NCI-H2107 (cell line): Measurements from ENCODE around the gene SLC16A8.

Experiments
- DNase-seq: peaks from one replicate; lab custom pipeline; 2025; lab: John Stamatoyannopoulos, UW

The SLC16A8 gene

DNA sequence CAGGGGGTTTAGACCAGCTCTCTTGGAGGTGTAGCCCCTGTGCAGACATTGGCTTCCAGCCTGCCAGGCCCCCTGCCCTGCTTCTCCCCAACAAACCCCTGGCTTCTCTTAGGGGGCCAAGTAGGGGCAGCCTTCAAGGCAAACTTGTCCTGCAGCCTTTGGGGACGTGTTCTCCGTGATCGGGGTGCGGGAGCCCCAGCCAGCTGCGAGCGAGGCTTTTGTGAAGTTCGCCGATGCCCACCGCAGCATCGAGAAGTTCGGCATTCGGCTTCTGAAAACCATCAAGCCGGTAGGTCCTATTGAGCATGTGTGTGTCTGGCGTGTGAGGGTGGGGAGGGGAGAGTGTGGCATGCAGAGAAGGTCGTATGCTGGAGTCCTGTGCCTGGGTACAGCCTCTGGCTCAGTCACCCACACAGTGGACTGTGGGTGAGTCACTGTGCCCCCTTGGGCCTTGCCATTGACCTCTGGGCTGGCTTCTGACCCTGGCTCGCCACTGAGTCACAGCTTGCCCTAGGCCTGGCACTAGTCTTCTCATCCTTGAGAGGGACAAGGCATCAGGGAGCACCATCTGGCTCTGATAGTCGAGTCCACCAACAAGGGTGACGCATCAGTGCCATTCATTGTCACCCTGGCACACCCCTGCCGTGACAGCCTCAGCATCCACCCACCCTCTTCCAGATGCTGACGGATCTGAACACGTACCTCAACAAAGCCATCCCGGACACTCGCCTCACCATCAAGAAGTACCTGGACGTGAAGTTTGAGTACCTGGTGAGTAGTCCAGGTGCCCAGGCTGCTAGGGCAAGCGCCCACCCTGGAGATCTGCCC is 11.4 kb downstream of the SLC16A8 start:
- DNase-seq: no peak

DNA sequence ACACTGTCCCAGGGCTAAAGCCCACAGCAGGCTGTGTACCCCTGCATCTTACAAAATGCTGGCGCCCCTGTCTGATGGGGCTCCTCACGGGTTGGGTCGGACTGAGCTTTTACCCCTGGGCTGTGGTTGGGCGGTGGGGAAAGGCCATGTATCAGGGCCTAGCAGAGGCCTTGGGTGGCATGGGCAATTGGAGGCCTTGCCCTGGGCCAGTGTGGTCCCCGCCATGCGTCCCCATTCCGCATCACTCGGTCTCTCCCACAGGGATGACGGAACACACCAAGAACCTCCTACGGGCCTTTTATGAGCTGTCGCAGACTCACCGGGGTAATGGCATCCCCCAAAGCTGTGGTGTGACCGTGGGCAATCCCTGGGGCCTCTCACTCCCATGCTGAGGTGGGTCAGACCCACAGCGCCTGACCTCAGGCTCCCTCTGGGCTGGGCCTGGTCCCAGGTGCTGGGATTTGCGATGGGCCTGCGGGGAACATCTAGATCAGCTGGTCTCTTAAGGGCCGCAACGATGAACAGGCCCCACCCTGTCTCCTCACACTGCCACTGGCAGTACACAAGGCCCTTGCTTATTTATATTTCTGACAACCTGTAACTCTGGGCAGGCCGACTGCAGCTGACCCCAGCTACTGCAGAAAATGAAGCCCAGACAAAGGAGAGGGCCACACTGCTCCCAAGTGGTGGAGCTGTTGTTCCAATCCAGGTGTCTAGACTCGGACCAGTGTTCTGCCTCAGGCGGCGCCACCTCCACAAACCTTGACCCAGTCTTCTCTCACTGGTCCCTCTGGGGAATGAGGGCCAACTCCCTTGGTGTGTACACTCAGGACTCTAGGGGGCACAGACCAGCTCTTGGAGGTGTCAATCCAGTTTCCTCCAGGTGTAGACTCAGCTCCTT is 12.3 kb downstream of the SLC16A8 start:
- no peak for DNase-seq

DNA sequence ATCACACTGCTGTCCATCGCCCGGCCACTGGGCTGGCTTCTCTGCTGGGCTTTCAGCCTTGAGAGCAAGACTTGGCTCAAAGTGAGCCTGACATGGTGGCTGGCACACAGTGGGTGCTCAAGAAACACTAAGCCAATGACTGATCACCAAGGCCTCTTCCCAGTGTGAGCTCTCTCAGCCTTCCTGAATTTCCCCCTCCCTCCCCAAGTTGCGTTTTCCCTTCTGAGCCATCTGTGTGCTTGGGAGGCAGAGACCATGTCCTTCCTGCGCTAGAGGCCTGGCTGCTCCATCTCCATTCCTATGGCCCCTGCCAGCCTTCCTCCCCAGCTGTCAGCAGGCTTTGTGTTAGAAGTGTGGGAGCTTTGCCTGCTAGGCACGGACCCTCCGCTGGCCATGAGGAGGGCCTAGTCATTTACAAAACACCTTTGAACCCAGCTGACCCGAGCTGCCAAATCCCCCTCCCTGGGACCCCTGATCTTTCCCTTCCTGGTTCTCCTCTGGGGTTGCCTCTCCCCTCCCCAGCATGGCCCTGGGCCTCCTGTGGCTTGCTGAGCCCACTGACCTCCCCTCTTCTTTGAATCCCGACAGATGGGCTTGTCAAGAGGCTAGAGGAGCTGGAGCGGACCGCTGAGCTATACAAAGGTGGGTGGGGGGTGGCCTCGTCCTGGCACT is 13.6 kb downstream of the SLC16A8 start:
- DNase-seq: no peak

DNA sequence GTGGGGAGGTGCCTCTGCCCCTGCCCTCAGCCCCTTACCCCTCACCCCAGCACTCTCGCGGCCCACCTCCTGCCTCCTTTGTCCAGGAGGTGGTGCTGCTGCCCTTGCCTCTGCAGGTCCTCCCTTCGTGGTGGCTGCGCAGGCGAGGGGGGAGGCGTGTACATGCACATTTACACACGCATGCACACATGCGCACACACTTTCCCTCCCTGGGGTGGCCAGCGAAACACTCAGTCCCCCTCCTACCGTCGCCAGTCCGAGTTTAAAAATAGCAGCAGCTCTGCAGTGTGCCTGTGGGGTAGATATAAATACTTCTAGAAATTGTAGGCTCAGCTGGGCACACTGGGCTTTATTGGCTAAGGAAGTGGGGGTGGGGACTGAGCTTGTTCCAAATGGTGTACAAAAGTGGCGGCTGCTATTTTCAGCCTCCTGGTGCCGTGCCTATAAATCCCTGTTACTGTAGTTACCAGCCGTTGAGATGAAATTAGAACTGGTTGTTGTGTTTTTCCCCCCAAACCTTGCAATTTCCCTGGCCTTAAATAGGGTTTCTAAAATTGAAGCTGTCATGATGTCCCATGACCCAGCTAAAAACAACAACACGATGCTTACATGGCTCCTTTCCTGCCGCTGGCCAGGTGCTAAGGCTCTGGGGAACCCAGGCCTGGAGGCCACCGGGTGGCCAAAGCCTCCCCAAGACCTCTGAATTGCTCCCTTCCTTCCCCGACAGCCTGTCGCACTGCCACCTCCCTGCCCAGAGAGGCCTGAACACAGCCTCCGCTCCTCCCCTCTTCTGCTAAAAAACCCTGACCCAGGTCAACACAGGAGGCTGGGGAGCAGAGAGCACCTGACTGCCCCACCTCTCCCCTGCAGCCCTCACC is 14.4 kb downstream of the SLC16A8 start:
- DNase-seq: no peak

DNA sequence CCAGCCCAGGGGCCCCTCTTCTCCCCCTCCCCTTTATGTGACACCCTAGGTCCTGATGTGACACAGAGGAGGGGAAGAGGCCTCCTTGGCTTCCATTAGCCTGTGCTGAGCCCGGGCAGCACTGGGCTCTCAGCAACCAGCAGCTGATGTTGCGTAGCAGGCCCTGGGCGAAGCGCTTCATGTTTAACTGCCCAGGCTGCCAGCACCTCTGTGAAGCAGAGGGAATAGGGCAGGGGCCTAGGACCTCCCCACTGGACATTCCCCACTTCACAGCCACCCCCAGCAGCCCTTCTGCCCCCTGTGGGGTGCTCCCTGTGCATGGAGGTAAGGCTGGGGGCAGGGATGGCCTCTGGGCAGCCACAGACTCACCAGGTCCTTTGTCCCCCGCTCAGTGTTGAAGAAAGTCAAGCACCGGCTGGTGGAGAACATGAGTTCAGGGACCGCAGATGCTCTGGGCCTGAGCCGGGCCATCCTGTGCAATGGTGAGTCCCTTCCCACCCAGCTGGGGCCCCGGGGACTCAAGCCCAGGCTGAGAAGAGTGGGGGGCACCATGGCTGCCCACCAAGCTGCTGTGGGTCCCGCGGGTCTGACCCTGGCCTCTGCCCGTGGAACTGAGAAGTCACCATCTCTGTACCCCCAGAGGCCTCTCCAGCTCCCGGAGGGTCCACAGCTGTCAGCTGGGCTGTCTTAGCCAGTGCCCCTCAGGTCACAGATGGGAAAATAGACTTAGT is 15.2 kb downstream of the SLC16A8 start:
- no peak for DNase-seq

DNA sequence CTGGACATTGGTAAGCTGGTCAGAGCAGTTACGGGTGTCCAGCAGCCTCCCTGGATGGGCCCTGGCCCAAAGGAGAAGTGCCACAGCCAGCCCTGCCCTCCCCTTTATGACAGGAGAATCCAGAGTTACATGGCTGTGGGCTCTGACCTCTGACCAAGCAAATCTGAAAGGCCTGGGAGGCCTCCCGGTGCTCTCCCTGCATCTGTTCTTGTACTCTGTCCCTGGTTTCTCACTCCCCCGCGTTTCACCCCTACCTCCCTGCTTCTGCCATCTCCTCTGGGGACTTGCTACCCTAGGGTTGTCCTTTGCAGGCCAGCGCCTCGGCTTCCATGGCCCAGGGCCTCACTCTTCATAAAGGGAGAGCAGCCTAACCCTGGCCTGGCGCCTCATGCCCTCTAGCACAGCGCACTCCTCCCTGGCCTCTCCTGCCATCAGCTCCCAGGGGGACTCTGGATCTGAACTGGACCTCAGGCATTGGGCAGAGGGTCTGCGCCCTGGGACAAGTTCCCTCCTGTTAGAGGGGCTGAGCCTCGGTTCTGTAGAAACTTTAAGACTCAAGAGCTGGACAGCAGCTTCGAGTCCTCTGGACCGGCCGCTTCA is 16.1 kb downstream of the SLC16A8 start:
- DNase-seq: no peak

DNA sequence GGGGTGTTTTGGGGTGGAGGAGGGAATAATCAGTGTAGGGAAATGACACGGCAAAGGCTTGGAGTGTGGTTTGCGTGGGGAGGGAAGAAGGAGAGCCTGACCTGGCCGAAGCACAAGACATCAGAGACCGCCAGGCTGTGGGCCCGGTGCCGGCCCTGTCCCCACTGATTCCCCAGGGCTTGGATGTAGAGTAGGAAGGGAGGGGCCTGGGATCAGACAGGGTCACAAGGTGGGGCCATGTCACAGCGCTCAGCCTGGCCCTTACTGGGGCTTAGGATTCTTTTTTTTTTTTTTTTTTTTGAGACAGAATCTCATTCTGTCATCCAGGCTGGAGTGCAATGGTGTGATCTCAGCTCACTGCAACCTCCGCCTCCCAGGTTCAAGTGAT is 17.0 kb downstream of the SLC16A8 start:
- DNase-seq: no peak

DNA sequence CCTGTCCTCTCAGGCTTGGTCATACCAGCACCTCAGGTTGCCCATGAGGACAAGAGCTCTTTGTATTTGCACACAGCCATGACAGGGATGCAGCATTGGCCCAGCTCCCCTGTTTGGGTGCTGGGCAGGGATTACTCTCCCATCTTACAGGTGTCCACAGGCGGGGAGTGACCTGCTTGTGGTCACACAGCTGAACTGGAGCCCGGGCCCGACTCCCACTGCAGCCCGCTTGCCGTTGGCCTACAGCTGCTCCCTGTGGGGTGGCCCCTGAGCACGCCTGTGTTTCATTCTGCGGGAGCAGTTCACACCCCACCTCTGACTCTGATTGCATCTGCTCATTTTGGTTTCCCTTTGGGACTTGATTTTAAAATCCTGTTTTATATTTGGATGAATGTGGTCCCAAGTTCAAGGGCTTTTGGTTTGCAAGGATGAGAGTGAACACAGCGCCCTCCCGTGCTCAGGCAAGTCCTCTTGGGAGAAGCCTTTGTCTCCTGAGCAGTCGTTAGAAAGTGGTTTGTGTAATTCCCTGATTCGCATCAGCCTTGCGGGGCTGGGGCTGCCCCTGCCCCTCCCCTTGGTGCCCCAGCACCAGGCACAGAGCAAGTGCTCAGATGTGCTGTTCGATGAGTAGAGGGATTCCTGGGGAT is 17.5 kb downstream of the SLC16A8 start:
- no peak for DNase-seq

DNA sequence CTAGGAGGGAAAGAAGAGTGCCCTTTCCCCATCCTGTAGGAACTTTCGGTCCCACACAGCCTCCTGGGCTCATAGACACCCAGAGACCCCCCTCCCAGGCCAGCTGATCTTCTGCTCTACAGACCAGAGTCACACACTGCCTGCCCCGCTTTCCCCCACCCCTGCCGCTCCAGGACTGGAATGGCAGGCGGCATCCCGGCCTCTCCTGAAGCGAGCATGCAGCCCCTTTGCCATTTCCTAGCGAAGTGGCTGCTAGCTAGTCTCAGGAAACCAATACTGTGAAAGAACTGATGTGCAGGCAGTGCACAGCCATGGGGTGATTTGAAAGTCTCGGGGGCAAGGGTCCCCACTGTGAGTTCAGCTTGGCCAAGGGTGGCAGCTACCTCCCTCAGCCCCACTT is 18.4 kb downstream of the SLC16A8 start:
- no peak for DNase-seq

DNA sequence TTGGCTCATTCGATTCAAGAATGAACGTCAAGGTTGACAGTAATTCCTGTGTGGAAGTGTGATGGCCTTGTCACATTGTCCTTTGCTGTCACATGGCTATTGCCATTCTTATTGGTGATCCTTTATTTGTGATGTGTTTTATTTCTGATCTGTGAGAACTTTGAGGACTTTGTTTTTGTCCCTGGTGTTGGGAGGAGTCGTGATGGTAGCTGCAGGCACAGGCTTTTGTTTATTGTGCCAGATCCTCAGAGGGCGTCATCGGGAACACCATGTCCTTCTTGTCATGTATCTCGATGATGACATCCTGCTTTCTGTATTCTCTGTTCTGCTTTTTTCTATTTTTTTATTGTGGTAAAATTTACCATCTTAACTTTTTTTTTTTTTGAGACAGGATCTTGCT is 21.2 kb downstream of the SLC16A8 start:
- no peak for DNase-seq

DNA sequence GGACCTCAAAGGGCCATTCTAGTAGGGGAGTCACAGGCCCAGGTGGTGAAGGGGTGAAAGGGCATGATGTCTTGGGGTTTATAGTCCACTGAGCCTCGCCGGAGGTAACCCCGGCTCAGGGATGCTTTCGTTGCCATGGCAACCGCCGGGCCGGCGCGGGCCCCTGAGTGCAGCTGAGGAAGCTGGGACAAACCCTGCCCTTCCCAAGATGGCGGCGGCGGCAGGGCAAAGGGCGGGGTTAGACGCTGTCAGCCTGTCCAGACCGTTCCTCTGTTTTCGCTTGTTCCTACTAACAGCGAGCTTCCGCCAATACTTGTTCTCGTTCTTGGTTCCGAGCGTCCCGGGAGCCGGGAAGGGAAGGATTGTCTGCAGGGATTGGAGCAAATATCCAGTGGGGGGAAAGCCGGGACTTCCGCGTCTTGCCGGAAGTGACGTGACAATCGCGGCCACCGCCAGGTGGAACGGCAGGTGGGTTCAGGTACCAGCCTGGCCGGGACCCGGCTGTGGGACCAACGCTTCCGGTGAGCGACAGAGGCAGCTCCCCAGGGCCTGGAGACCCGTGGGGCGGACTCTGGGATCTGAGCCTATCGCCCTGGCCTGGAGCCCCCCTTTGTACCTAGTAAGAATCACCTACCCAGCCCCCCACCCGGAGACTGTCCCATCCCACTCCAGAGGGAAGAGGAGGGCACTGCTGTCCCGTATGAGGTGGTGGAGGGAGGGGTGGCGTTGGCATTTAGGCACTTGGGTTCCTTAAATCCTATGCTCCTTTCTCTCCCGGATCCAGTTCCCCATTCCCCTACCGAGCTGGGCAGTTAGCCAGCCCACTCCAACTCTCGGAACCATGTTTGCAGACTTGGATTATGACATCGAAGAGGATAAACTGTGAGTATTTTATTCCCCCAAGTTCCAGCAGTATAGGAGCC is 26.8 kb downstream of the SLC16A8 start, which contains the start of gene PICK1:
TSS of gene PICK1 (plus strand) at position 436 of the 923 bp plus-strand sequence. CDS start at position 842, 406 bp downstream.
- DNase-seq: peak; percentile 89

DNA sequence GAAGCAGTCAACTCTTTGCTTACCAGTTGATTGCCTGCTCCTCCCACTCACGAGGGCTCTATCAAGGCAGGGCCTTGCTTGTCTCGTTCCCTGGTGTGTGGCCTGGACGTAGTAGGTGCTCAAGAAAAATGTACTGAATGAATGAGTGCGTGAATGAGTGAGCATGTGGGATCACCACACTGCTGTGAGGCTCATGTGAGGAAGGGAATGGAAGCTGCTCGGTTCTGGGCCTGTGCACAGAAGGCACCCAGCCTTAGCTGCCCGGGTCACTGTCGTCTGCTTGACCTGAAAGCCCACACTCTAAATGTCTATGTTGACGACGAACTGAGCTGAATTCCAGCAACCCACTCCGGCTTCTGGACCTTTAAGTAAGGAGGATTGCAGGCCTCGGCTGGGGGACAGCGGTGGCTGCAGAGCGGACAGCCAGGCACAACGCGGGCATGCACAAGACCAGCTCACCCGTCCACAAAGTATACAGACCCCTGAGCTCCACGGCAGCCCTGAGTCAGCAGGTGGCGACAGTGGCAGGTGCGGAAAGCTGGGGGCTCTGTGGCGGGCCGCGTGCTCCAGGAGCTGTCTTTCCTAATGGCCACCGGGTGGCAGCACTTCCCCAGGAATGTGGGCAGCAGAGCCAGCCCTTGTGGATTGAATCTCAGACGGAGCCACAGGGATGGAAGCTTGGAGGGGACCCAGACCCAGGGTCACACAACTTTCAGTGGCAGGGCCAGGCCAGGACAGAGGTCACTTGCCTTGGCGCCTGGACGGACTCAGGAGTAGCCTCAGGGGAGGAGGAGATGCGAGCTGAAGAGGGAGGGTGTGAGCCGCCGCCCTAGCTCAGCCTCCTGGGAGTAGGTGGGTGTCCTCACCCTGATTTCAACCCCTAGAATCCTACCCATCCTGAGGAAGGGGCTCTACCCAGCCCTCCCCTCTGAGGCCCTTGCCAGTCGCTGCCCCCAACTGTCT is 31.8 kb downstream of the SLC16A8 start:
- DNase-seq: peak; percentile 57

DNA sequence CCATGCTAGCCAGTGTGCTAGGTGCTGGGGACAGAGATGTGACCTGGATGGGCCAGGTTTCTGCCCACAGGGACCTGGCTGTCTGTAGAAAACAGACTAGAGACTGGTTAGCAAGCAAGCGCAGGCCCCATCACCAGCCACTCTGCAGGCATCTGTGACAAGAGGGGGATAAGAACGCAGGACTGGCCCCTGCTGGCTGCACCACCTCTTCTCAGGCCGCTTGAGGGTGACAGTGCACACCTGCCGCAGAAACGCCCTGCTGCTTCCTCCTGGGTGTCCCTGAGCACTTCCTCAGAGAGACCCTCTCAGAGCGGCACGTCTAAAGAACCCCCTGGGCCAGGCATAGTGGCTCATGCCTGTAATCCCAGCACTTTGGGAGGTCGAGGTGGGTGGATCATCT is 32.7 kb downstream of the SLC16A8 start:
- no peak for DNase-seq

DNA sequence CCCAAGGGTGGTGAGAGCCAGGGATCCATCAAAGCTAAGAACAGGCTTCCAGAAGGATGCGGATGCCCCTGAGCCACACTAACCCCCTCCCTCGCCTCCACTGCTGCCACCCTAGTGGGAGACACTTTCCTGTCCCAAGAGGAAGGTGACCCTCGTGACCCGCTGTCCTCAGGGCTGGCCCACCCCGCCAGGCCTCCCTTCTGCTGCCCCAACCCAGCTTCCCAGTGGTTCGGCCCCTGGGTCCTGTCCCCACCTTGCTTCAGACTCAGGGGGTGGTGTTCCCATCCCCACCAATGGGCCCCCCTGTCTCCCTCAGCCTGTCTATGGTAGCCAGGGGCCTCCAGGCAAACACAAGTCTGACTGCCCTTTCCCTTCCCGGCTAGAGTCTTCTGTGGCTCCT is 33.3 kb downstream of the SLC16A8 start:
- DNase-seq: no peak

DNA sequence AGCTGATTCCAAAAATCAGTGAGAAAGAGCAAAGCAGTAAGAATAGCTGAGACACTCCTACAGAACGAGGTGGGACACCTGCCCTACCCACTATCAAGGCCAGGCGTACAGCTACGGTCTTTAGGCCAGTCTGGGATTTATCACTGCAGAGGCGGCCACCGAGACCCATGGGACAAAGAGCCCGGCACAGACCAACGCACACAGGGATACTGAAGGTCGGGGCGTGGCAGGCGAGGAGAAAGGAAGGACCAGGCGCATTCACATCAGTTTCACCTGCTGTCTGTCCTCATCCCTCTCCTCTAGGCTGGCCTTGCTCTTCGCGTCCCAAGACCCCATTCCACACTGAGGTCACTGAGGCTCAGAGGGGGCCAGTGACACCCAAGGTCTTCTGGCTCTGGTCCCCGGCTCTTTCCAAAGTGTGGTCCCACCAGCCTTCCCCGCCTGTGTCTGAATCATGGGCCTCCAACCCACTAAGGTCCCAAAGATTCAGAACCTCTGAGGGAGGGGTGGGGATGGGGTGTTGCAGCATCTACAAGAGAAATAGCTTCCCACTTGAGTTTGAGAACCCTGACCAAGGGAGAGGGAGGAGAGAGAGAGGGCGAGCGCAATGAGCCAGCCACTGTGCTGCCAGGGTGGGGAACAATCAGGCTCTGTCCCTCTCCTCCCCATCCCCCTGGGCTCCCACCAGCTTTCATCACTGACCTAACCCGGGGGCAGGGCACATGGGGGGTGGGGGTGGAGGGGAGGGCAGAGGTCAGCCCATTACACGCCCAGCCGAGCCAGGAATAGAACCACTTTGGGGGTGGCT is 34.0 kb downstream of the SLC16A8 start:
- no peak for DNase-seq

DNA sequence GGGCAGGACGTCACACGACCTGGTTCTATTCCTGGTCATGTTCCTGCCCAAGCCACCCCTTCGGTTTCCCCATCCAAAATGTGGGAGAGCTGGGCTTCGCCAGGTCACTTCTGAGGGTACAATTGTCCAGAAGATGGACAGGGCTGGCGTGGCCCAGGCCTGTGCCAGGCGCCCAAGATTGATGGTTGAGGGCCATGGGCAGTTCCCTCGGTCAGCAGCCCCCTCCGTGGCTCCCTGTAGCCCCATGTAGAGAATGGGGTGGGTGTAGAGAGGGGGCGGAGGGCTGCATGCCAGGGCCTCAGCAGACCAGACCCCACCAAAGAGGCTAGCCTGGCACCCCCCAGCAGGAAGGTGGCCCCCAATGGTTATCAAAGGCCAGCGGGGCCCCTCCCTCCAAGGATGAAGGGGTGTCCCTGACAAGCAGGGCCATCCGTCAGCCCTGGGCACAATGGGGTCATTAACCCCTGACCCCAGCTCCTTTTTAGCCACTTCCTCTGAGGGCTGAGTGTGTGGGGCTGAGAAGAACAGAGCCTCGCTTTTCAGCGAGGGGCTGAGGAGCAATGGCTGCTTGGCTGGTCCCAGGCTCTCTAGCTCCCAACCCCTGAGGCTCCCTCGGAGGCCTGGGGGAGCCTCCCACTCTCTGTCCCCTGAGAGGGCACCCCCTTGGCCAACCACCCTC is 37.8 kb downstream of the SLC16A8 start:
- no peak for DNase-seq
